Inferior parietal cortex (tissue), 1 donor: ENCODE data around the gene LRRC3.

ENCODE experiments used
- DNase-seq: peaks from one replicate; pipeline ENCODE4 v3.0.0-alpha.2; 2016; ENCODE audit errors: extremely low spot score

The LRRC3 gene

GRCh38 chr21:44511219-44511937, 56.1 kb downstream of the LRRC3 start:
- no peak for DNase-seq
